Fibroblast of lung (primary cell): ENCODE results near the gene UFSP1. TPM values are rescaled to one million over a fixed set of nuclear protein-coding genes. Genes with fewer than 3 reads are reported as not detected.

ENCODE experiments used
- DNase-seq, 2 donors: peaks; one replicate each; pipeline versions ENCODE4 v3.0.0 to v3.0.0-alpha.2; 2010; ENCODE audit warnings: low read depth in 2 of 2
- H2AFZ ChIP-seq: 2 replicates; pipeline ENCODE4 v1.5.1; 2012; ENCODE audit warnings: low read length, control low read depth, inconsistent platforms
- H3K27ac ChIP-seq: 2 replicates; pipeline ENCODE4 v1.5.1; 2011; ENCODE audit warnings: low read length, control low read depth; ENCODE audit not compliant: insufficient read depth
- H3K27me3 ChIP-seq: 2 replicates; pipeline ENCODE4 v1.5.1; 2011; ENCODE audit warnings: mild to moderate bottlenecking, low read length; ENCODE audit not compliant: control insufficient read depth, insufficient read depth
- H3K36me3 ChIP-seq: 2 replicates; pipeline ENCODE4 v1.5.1; 2011; ENCODE audit warnings: low read length; ENCODE audit not compliant: control insufficient read depth, insufficient read depth
- H3K4me1 ChIP-seq: 2 replicates; pipeline ENCODE4 v1.5.1; 2011; ENCODE audit warnings: low read length; ENCODE audit not compliant: control insufficient read depth, insufficient read depth; ENCODE audit errors: extremely low read depth
- H3K4me2 ChIP-seq: 2 replicates; pipeline ENCODE4 v1.5.1; 2011; ENCODE audit warnings: low read length, control low read depth; ENCODE audit not compliant: insufficient read depth; ENCODE audit errors: extremely low read depth
- H3K4me3 ChIP-seq, 4 experiments: fragments of 200-600 bp in 1 of 4; sonication (generic) in 1 of 4; replicated peaks in 1 of 4; 2 replicates each; pipeline ENCODE4 v1.5.1; 2011 to 2016; ENCODE audit warnings: low read length in 4 of 4, low read depth in 3 of 4, mild to moderate bottlenecking in 3 of 4, control low read depth in 2 of 4, inconsistent platforms in 1 of 4, mixed read lengths in 1 of 4; ENCODE audit not compliant: insufficient read depth in 1 of 4; ENCODE audit errors: control extremely low read depth in 1 of 4
- H3K79me2 ChIP-seq: 2 replicates; pipeline ENCODE4 v1.5.1; 2012; ENCODE audit warnings: mild to moderate bottlenecking, low read length, inconsistent platforms; ENCODE audit not compliant: control insufficient read depth, insufficient read depth
- H3K9ac ChIP-seq: 2 replicates; pipeline ENCODE4 v1.5.1; 2011; ENCODE audit warnings: mild to moderate bottlenecking, low read length, control low read depth; ENCODE audit not compliant: insufficient read depth
- H3K9me3 ChIP-seq: 2 replicates; pipeline ENCODE4 v1.5.1; 2012; ENCODE audit warnings: low read depth, low read length; ENCODE audit not compliant: control insufficient read depth, insufficient read depth
- H4K20me1 ChIP-seq: 2 replicates; pipeline ENCODE4 v1.5.1; 2011; ENCODE audit warnings: low read length; ENCODE audit not compliant: control insufficient read depth, insufficient read depth; ENCODE audit errors: extremely low read depth
- EZH2 ChIP-seq: IDR thresholded peaks from 2 replicates; pipeline ENCODE4 v1.5.1; 2012; ENCODE audit warnings: low read length, control low read depth, mild to moderate bottlenecking; ENCODE audit errors: missing control alignments
- polyA plus RNA-seq, 2 donors: library from polyadenylated mRNA; depleted of rRNA in 1 of 2; stranded (reverse) in 1 of 2; unstranded in 1 of 2; fragments of >200 nt; gene quantifications; 2 replicates each; pipeline ENCODE4 v1.2.1, GENCODE V29; 2011 to 2012; ENCODE audit warnings: missing spikeins in 1 of 2
- total RNA-seq: library from RNA; depleted of rRNA; stranded (reverse); fragments of >200 nt; gene quantifications from 2 replicates; pipeline ENCODE4 v1.2.1, GENCODE V29; 2014
- TF ChIP-seq, protein P1 (sequence below), 2 donors: IDR thresholded peaks in 1 of 2; conservative IDR thresholded peaks in 1 of 2; 1 replicate in 1 of 2; 2 replicates in 1 of 2; pipeline ENCODE4 v1.5.1; 2011 to 2012; ENCODE audit warnings: low read length in 2 of 2, control low read depth in 1 of 2, inconsistent platforms in 1 of 2, low read depth in 1 of 2, mild to moderate bottlenecking in 1 of 2

Gene UFSP1
- total and polyA plus RNA-seq, 2 donors (not counting 1 experiment from before 2014, with no cell fraction given) = 1.1 to 4.0 TPM

DNA sequence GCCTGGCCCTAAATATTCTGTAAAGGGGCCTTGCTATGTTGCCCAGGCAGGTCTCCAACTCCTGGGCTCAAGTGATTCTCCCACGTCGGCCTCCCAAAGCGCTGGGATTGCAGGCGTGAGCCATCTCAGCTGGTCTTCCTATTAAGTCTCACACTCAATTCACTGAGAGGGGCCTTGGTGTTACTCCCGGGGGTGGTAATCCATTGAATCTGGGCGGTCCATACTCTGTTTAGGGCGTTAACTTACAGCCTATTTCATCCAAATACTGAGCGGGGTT is 15.3 kb downstream of the UFSP1 start:
- Histone ChIP-seq H3K4me3 (peak overlapping the region; percentile 51 to 95 (median 75)), H3K27ac (peak overlapping the region; percentile 92), H3K9ac (peak overlapping the region; percentile 88), H3K4me1 (peaks cover 6% of the 10 kb centered on the region), H3K9me3 (no peaks in the 10 kb centered on the region), H3K36me3 (peaks cover 27% of the 10 kb centered on the region), H3K4me2 (peak overlapping the region; percentile 84), H4K20me1 (no peaks in the 10 kb centered on the region), H2AFZ (peak overlapping the region; percentile 62), H3K27me3 (no peaks in the 10 kb centered on the region), H3K79me2 (peaks cover 61% of the 10 kb centered on the region)
- DNase-seq = no peak
- TF ChIP-seq EZH2 = no peak
- TF ChIP-seq, protein P1, sequence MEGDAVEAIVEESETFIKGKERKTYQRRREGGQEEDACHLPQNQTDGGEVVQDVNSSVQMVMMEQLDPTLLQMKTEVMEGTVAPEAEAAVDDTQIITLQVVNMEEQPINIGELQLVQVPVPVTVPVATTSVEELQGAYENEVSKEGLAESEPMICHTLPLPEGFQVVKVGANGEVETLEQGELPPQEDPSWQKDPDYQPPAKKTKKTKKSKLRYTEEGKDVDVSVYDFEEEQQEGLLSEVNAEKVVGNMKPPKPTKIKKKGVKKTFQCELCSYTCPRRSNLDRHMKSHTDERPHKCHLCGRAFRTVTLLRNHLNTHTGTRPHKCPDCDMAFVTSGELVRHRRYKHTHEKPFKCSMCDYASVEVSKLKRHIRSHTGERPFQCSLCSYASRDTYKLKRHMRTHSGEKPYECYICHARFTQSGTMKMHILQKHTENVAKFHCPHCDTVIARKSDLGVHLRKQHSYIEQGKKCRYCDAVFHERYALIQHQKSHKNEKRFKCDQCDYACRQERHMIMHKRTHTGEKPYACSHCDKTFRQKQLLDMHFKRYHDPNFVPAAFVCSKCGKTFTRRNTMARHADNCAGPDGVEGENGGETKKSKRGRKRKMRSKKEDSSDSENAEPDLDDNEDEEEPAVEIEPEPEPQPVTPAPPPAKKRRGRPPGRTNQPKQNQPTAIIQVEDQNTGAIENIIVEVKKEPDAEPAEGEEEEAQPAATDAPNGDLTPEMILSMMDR (conservative IDR thresholded peaks at IDR 0.05 in 1 of 2, IDR thresholded peaks at IDR 0.05 in 1 of 2; ENCODE audit: low read depth in 1 of 2, low read length in 2 of 2) = no peak

DNA sequence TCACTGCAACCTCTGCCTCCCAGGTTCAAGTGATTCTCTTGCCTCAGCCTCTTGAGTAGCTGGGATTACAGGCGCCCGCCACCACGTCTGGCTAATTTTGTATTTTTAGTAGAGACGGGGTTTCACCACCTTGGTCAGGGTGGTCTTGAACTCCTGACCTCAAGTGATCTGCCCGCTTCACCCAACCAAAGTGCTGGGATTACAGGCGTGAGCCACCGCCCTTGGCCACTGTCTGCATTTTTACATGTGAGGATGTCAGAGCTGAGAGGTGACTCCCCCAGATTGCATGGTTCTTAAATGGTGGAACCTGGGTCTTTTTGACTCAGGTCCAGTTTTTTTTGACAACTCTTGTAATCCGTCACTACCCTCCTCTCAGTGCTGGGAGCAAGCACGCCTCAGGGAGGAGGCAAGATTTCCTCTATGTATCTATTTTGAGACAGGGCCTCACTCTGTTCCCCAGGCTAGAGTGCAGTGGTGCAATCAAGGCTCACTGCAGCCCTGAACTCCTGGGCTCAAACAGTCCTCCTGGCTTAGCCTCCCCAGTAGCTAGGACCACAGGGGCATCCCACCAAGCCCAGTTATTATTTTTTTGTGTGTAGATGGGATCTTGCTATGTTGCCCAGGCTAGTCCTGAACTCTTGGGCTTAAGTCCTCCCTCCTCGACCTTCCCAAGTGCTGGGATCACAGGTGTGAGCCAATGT is 15.8 kb downstream of the UFSP1 start:
- peak overlapping the region in 2 of 4 experiments; percentile 92 to 95 for H3K4me3 ChIP-seq

DNA sequence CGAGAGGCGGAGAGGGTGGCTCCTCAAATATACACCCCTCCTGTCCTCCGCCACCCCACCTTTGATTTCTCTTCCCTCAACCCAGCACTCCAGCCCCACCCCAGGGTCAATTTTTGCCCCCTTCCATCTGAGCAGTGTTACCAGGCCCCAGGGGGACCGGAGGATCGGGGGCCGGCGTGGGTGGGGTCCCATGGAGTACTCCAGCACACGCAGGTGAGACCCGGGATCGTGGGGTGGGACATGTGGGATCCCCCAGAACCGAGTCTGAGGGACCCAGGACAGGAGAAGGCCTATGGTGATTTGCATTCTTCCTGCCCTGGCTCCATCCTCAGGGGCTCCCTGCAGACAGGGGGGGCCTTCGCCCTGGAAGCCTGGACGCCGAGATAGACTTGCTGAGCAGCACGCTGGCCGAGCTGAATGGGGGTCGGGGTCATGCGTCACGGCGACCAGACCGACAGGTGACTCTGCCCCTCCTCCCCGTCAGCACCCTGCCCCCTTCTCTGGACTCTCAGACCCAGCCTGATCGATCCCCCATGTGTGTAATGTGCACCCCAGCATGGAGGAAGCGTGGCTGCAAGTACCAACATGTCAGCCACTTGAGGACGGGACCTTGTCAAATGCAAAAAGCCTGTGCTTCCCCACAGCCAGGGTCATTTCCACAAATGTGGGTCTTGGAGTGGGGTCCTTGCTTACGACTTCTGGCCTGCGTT is 21.6 kb downstream of the UFSP1 start:
- no peak for DNase-seq
- Histone ChIP-seq H3K9ac (peak overlapping the region; percentile 99), H3K79me2 (peaks cover 38% of the 10 kb centered on the region), H3K36me3 (peaks cover 18% of the 10 kb centered on the region), H3K9me3 (no peaks in the 10 kb centered on the region), H2AFZ (no peak overlapping the region), H3K27me3 (no peaks in the 10 kb centered on the region), H3K4me2 (peak overlapping the region; percentile 91), H4K20me1 (no peaks in the 10 kb centered on the region), H3K27ac (peak overlapping the region; percentile 98), H3K4me1 (peaks cover 6% of the 10 kb centered on the region), H3K4me3 (peak overlapping the region; percentile 80 to 99 (median 96))
- TF ChIP-seq EZH2 = no peak
- TF ChIP-seq, protein P1 (conservative IDR thresholded peaks at IDR 0.05 in 1 of 2, IDR thresholded peaks at IDR 0.05 in 1 of 2; ENCODE audit: low read depth in 1 of 2, low read length in 2 of 2) = no peak

More for the DNA sequence above, 15.8 kb downstream of the UFSP1 start:
- Histone ChIP-seq H4K20me1 (no peaks in the 10 kb centered on the region), H3K4me2 (peak overlapping the region; percentile 84), H3K36me3 (peaks cover 27% of the 10 kb centered on the region), H3K79me2 (peaks cover 61% of the 10 kb centered on the region), H3K27me3 (no peaks in the 10 kb centered on the region), H3K27ac (peak overlapping the region; percentile 92), H3K9me3 (no peaks in the 10 kb centered on the region), H3K9ac (no peak overlapping the region), H2AFZ (no peak overlapping the region), H3K4me1 (peaks cover 6% of the 10 kb centered on the region)
- no peak for DNase-seq
- TF ChIP-seq, protein P1 (conservative IDR thresholded peaks at IDR 0.05 in 1 of 2, IDR thresholded peaks at IDR 0.05 in 1 of 2; ENCODE audit: low read depth in 1 of 2, low read length in 2 of 2) = no peak
- TF ChIP-seq EZH2 = no peak
